ENCODE results near the gene MYH4.

GRCh38 chr17:10421900-10422542 lies 47.3 kb downstream of the MYH4 start, which contains the start of gene MYH8:
- TF ChIP-seq POLR2A (IDR thresholded peaks at IDR 0.05) (no peak), POLR2AphosphoS5 (IDR thresholded peaks at IDR 0.05) (no peak), CTCF (IDR thresholded peaks at IDR 0.05 in 8 of 11, conservative IDR thresholded peaks at IDR 0.05 in 3 of 11) (no peak)
